Stimulated activated CD4-positive, alpha-beta T cell treated with anti-CD3 and anti-CD28 coated beads, Interleukin-12 subunit alpha, Interleukin-12 subunit beta, amount 100 ng/mL, for 4 hours (primary cell): Measurements from ENCODE around the gene ZNF277.

ENCODE experiments used
- DNase-seq: peaks from one replicate; pipeline ENCODE4 v3.0.0-alpha.2; 2020

The ZNF277 gene

GRCh38 chr7:112206238-112206990 is at the start of gene ZNF277, which contains the start of gene DOCK4:
TSS of gene ZNF277 (plus strand) at chr7:112206695. CDS start at chr7:112206717, 22 bp downstream.
TSS of gene DOCK4 (minus strand) at chr7:112206399. CDS start at chr7:112206138, 261 bp downstream.
- DNase-seq = peak; percentile 99

- no peak for DNase-seq
Measured at GRCh38 chr7:112157072-112157471, 49.4 kb upstream of the ZNF277 start.

GRCh38 chr7:112159351-112159750 is 47.1 kb upstream of the ZNF277 start:
- no peak for DNase-seq

GRCh38 chr7:112160130-112160770 is 46.2 kb upstream of the ZNF277 start:
- DNase-seq = no peak

- DNase-seq = no peak
Measured at GRCh38 chr7:112160771-112161150, 45.7 kb upstream of the ZNF277 start.

GRCh38 chr7:112161253-112162141 is 45.0 kb upstream of the ZNF277 start:
- no peak for DNase-seq

GRCh38 chr7:112162142-112162766 is 44.2 kb upstream of the ZNF277 start:
- no peak for DNase-seq

- DNase-seq = no peak
Measured at GRCh38 chr7:112162784-112163506, 43.5 kb upstream of the ZNF277 start.

GRCh38 chr7:112167147-112167546 is 39.3 kb upstream of the ZNF277 start:
- no peak for DNase-seq

GRCh38 chr7:112168915-112169314 is 37.6 kb upstream of the ZNF277 start:
- DNase-seq = no peak

- no peak for DNase-seq
Measured at GRCh38 chr7:112171673-112172072, 34.8 kb upstream of the ZNF277 start.

- DNase-seq = no peak
Measured at GRCh38 chr7:112172870-112173567, 33.5 kb upstream of the ZNF277 start.

GRCh38 chr7:112173568-112173905 is 33.0 kb upstream of the ZNF277 start:
- no peak for DNase-seq

GRCh38 chr7:112174192-112174591 is 32.3 kb upstream of the ZNF277 start:
- no peak for DNase-seq

- DNase-seq = no peak
Measured at GRCh38 chr7:112176241-112176640, 30.3 kb upstream of the ZNF277 start.

GRCh38 chr7:112176693-112177415 is 29.6 kb upstream of the ZNF277 start:
- no peak for DNase-seq

GRCh38 chr7:112180223-112180622 is 26.3 kb upstream of the ZNF277 start:
- DNase-seq = no peak

- no peak for DNase-seq
Measured at GRCh38 chr7:112182749-112183148, 23.7 kb upstream of the ZNF277 start.

GRCh38 chr7:112183266-112183665 is 23.2 kb upstream of the ZNF277 start:
- DNase-seq = no peak

- no peak for DNase-seq
Measured at GRCh38 chr7:112184455-112184854, 22.0 kb upstream of the ZNF277 start.
